HL-60 (cell line): ENCODE results near the gene COMMD10.

Experiments used
- DNase-seq, 2 experiments: peaks; one replicate each; pipeline ENCODE4 v3.0.0-alpha.2; 2010 to 2020; ENCODE audit warnings: low read depth in 1 of 2, low spot score in 1 of 2
- H3K27ac ChIP-seq: fragments of 250-450 bp; sonication (Bioruptor Pico); replicated peaks from 2 replicates; pipeline ENCODE4 v1.5.1; 2020; ENCODE audit warnings: mild to moderate bottlenecking, moderate library complexity
- H3K27me3 ChIP-seq: fragments of 250-450 bp; sonication (Bioruptor Pico); 2 replicates; pipeline ENCODE4 v1.5.1; 2021; ENCODE audit warnings: mild to moderate bottlenecking, moderate library complexity; ENCODE audit not compliant: insufficient read depth, poor library complexity, severe bottlenecking
- H3K4me3 ChIP-seq: replicated peaks from 2 replicates; pipeline ENCODE4 v1.5.1; 2011; ENCODE audit warnings: mild to moderate bottlenecking, control low read depth, low read length; ENCODE audit not compliant: insufficient read depth
- CTCF ChIP-seq: IDR thresholded peaks from one replicate; pipeline ENCODE4 v1.5.1; 2011; ENCODE audit warnings: low read length, control low read depth, inconsistent platforms; ENCODE audit not compliant: insufficient read depth
- GABPA ChIP-seq: IDR thresholded peaks from 2 replicates; pipeline ENCODE4 v1.6.1; 2012; ENCODE audit warnings: low read depth
- POLR2AphosphoS5 ChIP-seq: IDR thresholded peaks from 2 replicates; pipeline ENCODE4 v1.6.1; 2012; ENCODE audit warnings: low read depth
- REST ChIP-seq: IDR thresholded peaks from 2 replicates; pipeline ENCODE4 v1.6.1; 2012; ENCODE audit warnings: low read depth; ENCODE audit not compliant: insufficient replicate concordance
- SPI1 ChIP-seq: IDR thresholded peaks from 2 replicates; pipeline ENCODE4 v1.6.1; 2012; ENCODE audit warnings: low read depth, mild to moderate bottlenecking, borderline replicate concordance

Gene COMMD10

DNA sequence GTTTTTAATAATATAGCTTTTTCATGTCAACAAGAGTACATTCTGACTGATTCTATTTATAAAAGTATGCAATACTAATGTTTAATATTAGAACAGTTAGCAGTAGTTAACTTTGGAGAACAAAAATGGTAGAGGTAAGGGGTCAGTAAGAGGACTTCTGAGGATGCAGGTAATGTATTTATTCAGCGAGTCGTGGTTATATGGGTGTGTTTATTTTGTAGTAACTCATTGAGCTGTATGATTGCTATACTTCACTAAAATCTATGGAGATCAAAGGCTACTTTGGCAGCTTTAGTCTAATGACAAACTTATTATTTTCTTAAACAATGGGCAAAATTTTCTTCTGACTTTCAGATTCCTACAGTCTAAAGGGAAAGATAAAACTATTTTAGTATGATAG, 146.5 kb downstream of the COMMD10 start:
- TF ChIP-seq CTCF = no peak
- TF ChIP-seq POLR2AphosphoS5 = no peak
- no peak for TF ChIP-seq SPI1
- TF ChIP-seq REST = no peak
- no peak for TF ChIP-seq GABPA
- DNase-seq = no peak
- Histone ChIP-seq H3K4me3 (no peak overlapping the region), H3K27ac (no peak overlapping the region), H3K27me3 (no peaks in the 10 kb centered on the region)

- H3K27ac ChIP-seq = no peak overlapping the region
- H3K4me3 ChIP-seq = no peak overlapping the region
- H3K27me3 ChIP-seq = no peaks in the 10 kb centered on the region
- TF ChIP-seq POLR2AphosphoS5 = no peak
- TF ChIP-seq CTCF = no peak
- TF ChIP-seq REST = no peak
- TF ChIP-seq GABPA = no peak
- TF ChIP-seq SPI1 = no peak
- no peak for DNase-seq
These were observed 149.9 kb downstream of the COMMD10 start for GRCh38 chr5:116234681-116235080.

DNA sequence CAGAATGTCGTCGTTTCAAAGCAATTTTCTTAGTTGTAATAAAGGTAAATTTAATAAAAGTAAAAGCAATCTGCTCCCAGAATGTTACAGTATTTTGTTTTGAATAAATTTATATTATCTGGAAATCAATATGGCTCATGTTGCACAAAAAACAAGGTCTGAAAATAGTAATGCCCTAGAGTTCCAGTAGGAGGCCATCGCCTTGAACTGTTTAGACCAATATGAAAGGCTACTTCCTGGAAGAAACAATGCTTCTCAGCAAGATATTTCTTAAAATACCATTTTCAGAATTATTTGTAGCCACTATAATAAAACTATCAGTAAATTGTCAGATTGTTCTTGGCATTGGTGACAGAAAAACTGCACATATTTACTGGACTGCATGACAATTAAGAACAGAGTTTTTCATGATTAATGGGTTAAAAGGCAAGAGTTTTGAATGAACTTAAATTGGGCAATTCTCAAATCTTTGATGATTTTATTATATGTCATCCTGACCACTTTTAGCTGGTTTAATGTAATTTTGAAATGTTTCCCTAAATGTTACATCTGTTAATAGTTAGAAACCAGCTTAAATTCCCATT, 153.2 kb downstream of the COMMD10 start:
- Histone ChIP-seq H3K27ac (no peak overlapping the region), H3K27me3 (no peaks in the 10 kb centered on the region), H3K4me3 (no peak overlapping the region)
- TF ChIP-seq SPI1 (no peak), POLR2AphosphoS5 (no peak), REST (no peak), CTCF (no peak), GABPA (no peak)
- no peak for DNase-seq
